Frontal cortex (tissue), 4 donors: ENCODE data around the gene RNU1-3. TPM values are rescaled to one million over a fixed set of nuclear protein-coding genes. Genes with fewer than 3 reads are reported as not detected.
"Not testable (repeated sequence)": the region's sequence is repeated elsewhere in the genome, so short reads cannot be mapped to it uniquely, and the experiment has no call there.

Source experiments
- DNase-seq, 2 donors: peaks; one replicate each; pipeline ENCODE4 v3.0.0; 2012; ENCODE audit warnings: low spot score in 2 of 2
- FAIRE-seq: peaks from 2 replicates; lab custom pipeline; 2012; peaks lifted over from hg19 to GRCh38; lab: Jason Lieb, UNC
- total RNA-seq: library from RNA; depleted of rRNA; stranded (reverse); fragments of >200 nt; gene quantifications from one replicate; pipeline ENCODE4 v1.2.3, GENCODE V29; 2014
- donor health status: control.
- donor health status: control.
- donor health status: control.

RNU1-3 gene
- total RNA-seq, 1 donor from 2014 or later: under 0.01 TPM

DNA sequence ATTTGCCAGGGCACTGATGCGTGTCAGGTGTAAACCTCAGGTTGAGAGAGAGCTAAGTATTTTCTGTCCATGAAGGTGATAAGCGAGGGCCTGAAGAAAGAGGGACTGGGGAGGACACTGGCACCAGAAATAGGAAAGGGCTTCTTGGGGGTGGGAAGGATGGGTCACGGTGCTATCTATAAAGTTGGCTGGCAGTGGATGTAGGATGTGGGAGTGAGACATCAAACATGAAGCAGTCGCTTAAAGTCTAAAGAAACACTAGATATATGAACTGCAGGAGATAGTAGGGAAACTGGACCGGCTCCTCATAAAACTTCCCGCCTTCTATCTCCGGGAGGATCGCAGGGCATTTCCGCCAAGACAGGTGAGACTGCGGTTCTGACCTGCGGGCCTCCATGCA is 912 bp downstream of the RNU1-3 start:
- DNase-seq, FAIRE-seq: not testable (repeated sequence)

DNA sequence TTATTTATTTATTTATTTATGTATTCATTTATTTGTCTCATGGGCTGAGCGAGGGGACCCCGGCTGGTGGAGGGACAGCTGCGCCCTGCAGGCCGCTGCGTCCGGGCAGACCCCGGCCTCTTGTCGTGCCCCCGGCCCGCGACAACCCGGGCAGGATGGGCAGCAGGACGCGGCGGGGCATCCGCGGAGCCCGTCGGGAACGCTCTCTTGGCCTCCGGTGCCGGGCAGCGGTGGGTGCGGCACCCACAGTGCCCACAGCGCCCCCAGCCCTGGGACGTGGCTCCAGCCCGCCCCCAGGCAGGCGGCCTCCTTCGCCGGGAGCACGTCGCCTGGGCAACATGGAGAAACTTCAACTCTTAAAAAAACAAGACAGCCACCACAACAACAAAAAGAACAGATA is 8.5 kb downstream of the RNU1-3 start:
- not testable (repeated sequence) for DNase-seq, FAIRE-seq

DNA sequence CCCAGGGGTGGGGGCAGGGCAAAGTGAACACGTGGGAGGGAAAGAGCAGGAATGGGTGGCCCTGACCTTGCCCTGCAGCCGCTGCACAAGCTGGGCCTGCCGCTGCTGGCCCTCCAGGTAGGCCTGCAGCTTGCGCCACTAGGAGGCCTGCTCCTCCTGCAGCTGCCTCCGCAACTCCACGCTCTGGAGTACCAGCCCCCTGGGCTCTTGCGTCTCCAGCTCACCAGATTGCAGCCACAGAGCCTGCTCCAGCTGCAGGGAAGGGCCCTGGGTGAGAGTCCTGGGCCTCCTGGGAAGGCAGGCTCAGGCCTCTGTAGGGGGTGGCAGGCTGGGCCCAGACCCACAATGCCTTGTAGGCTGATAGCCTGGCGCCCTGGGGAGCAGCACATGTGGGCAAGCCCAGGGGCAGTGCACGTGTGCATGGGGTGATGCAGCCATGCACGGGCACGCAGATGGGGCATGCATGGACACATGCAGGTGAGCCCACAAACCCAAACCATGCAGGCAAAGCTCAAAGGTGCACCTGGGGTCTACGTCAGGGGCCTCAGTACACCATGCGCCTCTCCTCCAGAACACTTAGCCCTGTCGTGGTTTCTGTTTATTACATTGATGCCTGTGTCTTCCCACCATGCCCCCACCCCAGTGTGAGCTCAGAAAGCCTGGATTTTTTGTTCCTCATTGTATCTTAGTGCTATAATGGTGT is 9.6 kb downstream of the RNU1-3 start:
- DNase-seq, FAIRE-seq: not testable (repeated sequence)

DNA sequence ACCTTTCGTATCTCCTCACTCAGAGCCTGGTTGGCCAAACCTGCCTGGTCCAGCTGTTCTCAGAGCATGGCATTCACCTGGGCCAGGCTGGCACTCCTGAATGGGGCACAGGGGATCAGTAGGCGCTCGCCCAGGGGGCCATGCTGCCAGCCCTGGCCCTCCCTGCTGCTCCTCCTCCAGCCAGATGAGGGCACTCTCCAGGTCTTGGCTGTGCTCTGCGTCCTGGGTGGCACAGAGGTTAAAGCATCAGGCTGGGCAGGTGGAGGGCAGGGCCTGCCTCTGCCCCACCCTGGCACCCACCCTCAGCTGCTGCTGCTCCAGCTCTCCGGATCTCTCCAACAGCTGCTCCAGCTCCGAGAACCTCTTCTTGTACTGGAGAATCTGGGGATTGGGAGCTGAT is 10.2 kb downstream of the RNU1-3 start:
- DNase-seq, FAIRE-seq: not testable (repeated sequence)

DNA sequence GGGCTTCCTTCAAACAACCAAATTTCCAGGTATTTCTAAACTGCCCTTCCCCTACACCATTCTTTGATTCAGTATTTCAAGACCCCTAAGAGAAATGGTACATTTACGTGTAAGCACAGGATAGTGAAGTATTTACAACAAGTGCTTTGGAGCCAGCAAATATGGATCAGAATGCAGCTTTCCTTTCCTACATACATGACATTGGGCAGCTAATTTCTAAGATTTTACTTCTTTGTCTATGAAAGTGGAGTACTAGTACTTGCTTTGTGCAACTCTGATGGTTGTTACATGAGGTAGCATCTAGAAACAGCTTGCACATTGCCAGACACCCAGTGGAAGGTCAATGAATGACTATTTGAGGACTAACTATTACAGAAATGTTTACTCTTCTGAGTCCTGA is 15.2 kb downstream of the RNU1-3 start:
- not testable (repeated sequence) for DNase-seq, FAIRE-seq

DNA sequence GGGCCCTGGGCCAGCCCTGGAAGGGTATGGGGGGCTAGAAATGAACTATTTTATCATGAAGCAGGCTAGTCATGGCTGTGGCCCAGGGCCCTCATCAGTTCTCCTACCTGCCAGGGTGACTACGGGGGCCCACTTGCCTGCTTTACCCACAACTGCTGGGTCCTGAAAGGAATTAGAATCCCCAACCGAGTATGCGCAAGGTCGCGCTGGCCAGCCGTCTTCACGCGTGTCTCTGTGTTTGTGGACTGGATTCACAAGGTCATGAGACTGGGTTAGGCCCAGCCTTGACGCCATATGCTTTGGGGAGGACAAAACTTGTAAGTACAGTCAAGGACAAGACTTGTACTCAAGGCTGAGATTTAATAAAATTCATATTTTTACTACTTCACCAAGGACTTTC is 16.8 kb downstream of the RNU1-3 start:
- not testable (repeated sequence) for FAIRE-seq, DNase-seq

DNA sequence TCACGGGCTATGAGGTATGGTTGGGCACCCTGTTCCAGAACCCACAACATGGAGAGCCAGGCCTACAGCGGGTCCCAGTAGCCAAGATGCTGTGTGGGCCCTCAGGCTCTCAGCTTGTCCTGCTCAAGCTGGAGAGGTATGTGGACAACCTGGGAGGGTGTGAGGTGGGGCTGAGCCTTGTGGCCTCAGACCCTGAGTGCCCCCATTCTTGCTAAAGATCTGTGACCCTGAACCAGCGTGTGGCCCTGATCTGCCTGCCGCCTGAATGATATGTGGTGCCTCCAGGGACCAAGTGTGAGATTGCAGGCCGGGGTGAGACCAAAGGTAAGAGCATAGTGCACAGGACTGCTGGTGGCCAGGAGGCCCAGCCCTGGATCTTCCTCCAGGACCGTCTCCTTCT is 17.4 kb downstream of the RNU1-3 start:
- FAIRE-seq, DNase-seq: not testable (repeated sequence)

DNA sequence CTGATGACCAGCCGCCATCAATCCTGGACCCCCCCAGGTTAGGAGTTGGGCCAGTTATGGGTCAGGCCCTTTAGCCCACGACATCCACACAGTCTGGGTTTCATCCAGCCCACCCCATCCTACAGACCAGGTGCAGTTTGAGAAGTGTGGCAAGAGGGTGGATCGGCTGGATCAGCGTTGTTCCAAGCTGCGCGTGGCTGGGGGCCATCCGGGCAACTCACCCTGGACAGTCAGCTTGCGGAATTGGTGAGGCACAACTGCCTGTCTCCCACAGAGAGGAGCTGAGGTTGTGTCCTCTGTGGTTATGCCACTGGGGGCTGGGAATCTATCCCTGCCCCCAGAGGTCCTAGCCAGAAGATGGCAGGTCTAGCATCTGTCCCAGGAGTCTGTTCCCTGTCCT is 18.0 kb downstream of the RNU1-3 start:
- not testable (repeated sequence) for DNase-seq, FAIRE-seq

DNA sequence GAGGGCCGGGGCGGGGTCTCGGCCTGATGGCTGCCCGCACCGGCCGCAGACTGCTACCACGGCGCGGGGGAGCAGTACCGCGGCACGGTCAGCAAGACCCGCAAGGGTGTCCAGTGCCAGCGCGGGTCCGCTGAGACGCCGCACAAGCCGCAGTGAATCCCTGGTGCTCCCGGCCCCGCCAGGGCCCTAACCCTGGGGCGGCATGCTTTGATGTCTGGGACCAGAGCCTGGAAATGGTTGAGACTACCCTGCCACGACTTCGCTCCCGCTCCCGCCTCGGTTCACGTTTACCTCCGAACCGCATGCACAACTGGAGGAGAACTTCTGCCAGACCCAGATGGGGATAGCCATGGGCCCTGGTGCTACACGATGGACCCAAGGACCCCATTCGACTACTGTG is 18.5 kb downstream of the RNU1-3 start:
- not testable (repeated sequence) for DNase-seq, FAIRE-seq

DNA sequence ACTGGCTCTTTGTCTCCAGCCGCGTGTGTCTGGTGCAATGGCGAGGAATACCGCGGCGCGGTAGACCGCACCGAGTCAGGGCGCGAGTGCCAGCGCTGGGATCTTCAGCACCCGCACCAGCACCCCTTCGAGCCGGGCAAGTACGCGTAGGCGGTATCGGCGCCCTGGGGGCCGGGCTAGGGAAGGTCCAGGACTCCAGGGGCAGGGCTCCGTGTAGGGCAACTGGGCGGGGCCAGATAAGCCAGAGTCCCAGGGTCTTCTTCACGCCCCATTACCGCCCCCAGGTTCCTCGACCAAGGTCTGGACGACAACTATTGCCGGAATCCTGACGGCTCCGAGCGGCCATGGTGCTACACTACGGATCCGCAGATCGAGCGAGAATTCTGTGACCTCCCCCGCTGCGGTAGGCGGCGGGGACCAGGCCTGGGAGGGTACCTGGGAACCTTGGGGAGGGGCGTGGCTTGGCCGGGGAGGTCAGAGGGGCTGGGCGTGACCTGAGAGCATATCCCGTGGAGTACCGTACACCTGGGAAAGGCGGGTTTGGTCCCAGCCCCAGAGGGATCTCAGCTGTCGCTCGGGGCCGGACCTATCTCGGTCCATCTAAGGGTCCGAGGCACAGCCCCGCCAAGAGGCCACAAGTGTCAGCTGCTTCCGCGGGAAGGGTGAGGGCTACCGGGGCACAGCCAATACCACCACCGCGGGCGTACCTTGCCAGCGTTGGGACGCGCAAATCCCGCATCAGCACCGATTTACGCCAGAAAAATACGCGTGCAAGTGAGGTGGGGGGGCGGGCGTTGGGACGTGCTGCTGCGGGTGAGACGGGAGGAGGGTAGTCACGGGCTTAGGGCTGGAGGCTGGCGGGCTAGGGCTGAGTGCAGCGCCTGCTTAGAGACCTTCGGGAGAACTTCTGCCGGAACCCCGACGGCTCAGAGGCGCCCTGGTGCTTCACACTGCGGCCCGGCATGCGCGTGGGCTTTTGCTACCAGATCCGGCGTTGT is 19.3 kb downstream of the RNU1-3 start:
- not testable (repeated sequence) for DNase-seq, FAIRE-seq

DNA sequence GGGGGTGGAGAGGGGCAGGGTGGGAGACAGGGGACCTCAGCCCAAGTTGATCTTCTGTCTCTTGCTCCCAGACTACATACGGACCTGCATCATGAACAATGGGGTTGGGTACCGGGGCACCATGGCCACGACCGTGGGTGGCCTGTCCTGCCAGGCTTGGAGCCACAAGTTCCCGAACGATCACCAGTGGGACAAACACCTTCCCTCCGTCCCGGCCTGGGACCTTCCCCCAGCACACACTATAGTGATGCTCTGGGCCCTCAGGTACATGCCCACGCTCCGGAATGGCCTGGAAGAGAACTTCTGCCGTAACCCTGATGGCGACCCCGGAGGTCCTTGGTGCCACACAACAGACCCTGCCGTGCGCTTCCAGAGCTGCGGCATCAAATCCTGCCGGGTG is 20.0 kb downstream of the RNU1-3 start:
- FAIRE-seq, DNase-seq: not testable (repeated sequence)

DNA sequence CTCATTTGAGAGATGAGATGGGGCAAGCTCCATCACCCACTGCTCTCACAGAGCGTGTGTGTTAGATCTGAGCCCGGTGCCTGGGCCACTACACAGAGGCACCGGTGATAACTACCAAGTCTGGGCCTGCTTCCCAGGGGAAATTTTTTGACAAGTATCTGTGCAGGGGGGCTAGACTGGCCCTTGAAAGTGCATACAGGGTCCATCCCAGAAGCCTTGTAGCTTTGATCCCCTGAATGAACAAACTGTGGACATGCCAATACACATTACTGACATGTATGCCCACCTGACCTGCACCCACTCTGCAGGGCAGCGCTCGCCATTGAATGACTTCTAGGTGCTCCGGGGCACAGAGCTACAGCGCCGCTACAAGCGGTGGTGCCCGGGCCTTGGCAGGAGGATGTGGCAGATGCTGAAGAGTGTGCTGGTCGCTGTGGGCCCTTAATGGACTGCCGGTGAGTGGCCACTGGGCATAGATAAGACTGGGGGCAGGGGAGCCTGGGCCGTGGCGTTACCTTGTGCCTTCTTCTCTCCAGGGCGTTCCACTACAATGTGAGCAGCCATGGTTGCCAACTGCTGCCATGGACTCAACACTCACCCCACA is 20.6 kb downstream of the RNU1-3 start:
- FAIRE-seq, DNase-seq: not testable (repeated sequence)

DNA sequence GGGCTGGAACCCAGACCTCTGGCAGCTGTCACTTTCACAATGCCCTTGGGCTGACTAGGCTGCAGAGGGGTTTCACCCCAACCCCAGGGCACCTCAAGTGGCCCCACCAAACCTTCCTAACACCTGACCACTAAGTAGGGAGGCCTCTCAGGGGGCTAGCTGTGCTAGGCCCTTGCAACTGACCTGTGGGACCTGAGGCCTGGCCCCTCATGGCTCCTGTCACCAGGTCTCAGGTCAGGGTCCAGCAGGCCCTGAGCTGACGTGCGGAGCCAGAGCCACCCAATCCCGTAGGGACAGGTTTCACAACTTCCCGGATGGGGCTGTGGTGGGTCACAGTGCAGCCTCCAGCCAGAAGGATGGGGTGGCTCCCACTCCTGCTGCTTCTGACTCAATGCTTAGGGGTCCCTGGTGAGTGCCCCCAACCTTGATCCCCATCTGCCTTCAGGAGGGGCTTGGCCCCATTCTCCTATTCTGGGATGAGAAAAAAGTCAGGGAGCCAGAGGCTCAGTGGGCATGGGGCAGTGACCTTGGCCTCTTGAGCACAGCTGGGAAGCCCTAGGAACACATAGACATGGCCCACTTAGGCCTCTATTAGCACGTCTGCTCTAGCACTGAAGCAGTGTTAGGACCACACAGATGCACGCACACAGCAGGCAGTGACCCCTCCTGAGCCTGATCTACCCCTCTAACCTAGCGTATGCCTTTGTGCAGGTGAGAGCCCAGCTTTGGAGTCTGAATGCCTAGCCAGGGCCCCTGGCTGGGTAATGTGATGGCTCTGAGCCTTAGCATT is 21.3 kb downstream of the RNU1-3 start:
- not testable (repeated sequence) for FAIRE-seq
- peak in 1 of 2 donors; percentile 58 for DNase-seq

DNA sequence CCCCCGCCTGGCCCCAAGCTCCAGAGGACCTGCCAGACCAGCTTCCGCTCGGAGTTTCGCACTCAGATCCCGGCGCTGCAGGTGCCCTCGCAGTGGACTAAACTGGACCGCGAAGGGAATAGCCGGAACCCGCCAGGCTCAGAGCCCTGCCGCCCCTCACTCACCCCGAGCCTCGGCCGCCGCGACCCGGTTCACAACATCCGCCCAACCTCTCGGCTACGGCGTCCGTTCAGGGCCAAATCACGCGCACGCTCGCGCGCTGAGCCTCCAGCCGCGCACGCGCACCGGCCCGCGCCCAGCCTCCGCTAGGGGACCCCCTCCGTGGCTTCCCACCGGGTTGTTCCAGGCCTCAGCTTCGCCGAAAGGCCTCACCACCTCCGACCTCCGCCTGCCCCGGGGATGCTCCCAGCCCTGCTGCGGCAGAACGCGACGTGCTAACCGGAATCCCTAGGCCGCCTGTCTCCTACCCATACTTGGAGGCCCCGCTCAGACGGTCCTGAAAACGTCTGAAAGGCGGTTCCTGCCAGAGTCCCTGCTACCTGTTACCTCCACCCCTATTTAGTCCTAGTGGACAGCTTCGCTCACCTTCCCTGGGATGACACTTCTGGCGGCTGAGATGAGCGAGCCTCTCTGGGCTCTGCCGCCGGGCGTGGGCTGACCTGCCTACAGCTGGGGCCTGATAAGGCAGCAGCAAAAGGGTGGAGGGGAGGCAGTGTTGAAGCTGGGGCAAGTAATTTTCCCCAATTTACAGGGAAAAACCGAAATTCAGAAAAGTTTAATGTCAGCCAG is 22.1 kb downstream of the RNU1-3 start:
- FAIRE-seq: not testable (repeated sequence)
- DNase-seq: peak; percentile 99 to 100

DNA sequence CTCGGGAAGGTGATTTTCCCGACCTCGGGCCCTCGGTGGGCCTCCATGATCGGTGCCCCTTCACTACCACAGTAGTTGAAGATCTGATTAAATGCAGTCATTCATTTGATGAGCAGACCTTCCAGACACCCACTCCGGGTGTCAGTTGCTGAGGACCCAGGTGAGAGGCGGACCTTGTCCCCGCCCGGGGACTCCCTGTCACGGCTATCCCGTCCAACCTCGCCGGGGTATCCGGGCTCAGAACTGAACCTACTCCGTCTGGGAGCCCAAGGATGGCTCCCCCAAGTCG is 22.6 kb downstream of the RNU1-3 start:
- FAIRE-seq (no peak), DNase-seq (no peak)

DNA sequence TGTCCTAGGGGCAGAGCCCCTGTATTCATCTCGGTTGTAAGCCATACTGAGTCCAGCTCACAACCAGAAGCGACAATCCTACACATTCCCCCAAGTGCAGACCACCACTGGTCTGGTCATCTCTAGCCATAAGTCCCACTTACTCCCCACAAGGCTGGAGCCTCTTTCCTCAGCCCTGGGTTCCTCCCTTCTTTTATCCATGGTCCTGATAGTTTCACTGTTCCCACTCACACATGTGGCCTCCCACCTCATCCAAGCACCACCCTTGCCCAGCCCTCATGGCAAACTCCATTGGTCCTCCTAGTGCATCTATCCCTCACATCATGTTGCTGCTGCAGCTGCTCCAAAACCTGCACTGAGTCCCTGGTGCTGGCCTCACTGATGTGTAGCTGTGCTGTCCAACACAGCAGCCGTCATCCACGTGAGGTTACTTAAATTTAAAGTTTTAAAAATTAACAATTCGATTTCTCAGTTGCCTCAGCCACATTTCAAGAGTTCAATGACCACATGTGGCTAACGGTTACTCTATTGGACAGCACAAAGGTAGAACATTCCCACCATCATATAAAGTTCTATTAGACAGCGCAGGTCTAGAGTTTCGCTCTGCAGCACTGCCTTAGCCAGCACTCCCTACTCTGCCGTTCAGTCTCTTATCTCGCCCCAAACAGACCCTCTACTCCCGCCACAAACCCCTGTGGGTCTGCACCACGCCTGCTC is 23.1 kb downstream of the RNU1-3 start:
- not testable (repeated sequence) for FAIRE-seq
- DNase-seq: peak in 1 of 2 donors; percentile 54

DNA sequence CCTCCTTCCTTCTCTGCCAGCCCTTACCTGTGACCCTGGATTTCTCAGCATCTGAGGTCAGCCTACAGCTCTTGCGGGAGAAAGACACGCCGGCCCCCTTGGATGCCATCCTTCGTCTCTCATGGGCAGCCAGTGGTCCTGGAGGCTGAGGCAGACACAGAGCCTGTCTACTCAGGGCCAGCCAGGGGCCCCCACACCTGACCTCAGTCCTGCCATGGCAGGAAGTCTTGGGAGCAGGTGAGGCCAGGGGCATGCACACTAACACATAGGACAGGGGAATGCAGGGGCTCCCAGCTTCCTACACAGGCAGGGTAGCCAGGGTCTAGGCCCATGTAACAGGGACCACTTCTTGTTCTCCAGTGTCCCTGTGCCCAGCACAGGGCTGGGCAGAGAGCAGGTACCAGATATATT is 23.7 kb downstream of the RNU1-3 start:
- FAIRE-seq, DNase-seq: not testable (repeated sequence)
